PC-3 (cell line): ENCODE data around the gene TARS1. TPM values are rescaled to one million over a fixed set of nuclear protein-coding genes. Genes with fewer than 3 reads are reported as not detected.
A peak's percentile ranks its signal among the peaks of the same experiment; 100 is the strongest.

Source experiments
- ATAC-seq: fragments of 200-7000 bp; cut with Tn5 transposase; 2 replicates; pipeline ENCODE4 v1.9.1; 2020; ENCODE audit warnings: mild to moderate bottlenecking, moderate library complexity
- BruUV-seq: library from RNA; stranded (reverse); fragments of 400-500 nt; replicated peaks from 2 replicates; lab custom pipeline; 2021; lab: Mats Ljungman, UMichigan
- CTCF ChIA-PET: fragments of 300-600 bp; sonication (Branson Sonifier 250); formaldehyde crosslinking; loops from one replicate; lab custom pipeline; 2022; ENCODE audit warnings: antibody characterized with exemption; lab: Charles Lee
- POLR2A ChIA-PET: fragments of 300-600 bp; sonication (Branson Sonifier 250); formaldehyde crosslinking; loops from one replicate; lab custom pipeline; 2022; ENCODE audit warnings: antibody characterized with exemption; ENCODE audit not compliant: unreplicated experiment; lab: Charles Lee
- DNase-seq: peaks from one replicate; pipeline ENCODE4 v3.0.0-alpha.2; 2015
- H2AFZ ChIP-seq: fragments of 300-600 bp; sonication (generic); 2 replicates; pipeline ENCODE4 v1.6.0; 2016; ENCODE audit warnings: antibody characterized with exemption, low read length
- H3F3A ChIP-seq: fragments of 300-600 bp; sonication (generic); one replicate; pipeline ENCODE4 v1.6.0; 2017; ENCODE audit warnings: antibody characterized with exemption, low read length, control low read depth, mild to moderate bottlenecking; ENCODE audit not compliant: unreplicated experiment
- H3K27ac ChIP-seq: fragments of 300-600 bp; sonication (generic); 2 replicates; pipeline ENCODE4 v1.5.1; 2016; ENCODE audit warnings: mild to moderate bottlenecking, low read length
- H3K27me3 ChIP-seq: fragments of 300-600 bp; sonication (generic); 2 replicates; pipeline ENCODE4 v1.6.1; 2016; ENCODE audit warnings: low read length, mixed read lengths
- H3K36me3 ChIP-seq: fragments of 300-600 bp; sonication (generic); 2 replicates; pipeline ENCODE4 v1.6.1; 2016; ENCODE audit warnings: low read depth, mixed run types, low read length, mixed read lengths
- H3K4me1 ChIP-seq: fragments of 300-600 bp; sonication (generic); 2 replicates; pipeline ENCODE4 v1.5.1; 2016; ENCODE audit warnings: low read length; ENCODE audit not compliant: insufficient read depth
- H3K4me2 ChIP-seq: fragments of 300-600 bp; sonication (generic); 2 replicates; pipeline ENCODE4 v1.6.0; 2016; ENCODE audit warnings: low read length
- H3K4me3 ChIP-seq: fragments of 300-600 bp; sonication (generic); 2 replicates; pipeline ENCODE4 v1.5.1; 2016; ENCODE audit warnings: mild to moderate bottlenecking, low read length, mixed read lengths
- H3K79me2 ChIP-seq: fragments of 300-600 bp; sonication (generic); 2 replicates; pipeline ENCODE4 v1.6.1; 2017; ENCODE audit warnings: low read length, mixed read lengths
- H3K9ac ChIP-seq: fragments of 300-600 bp; sonication (generic); 2 replicates; pipeline ENCODE4 v1.6.0; 2016; ENCODE audit warnings: mild to moderate bottlenecking, low read length
- H3K9me2 ChIP-seq: fragments of 300-600 bp; sonication (generic); replicated peaks from 2 replicates; pipeline ENCODE4 v1.6.1; 2016; ENCODE audit warnings: mixed run types, low read length, mixed read lengths
- H3K9me3 ChIP-seq: fragments of 300-600 bp; sonication (generic); 2 replicates; pipeline ENCODE4 v1.6.1; 2016; ENCODE audit warnings: low read length, mixed read lengths
- H4K20me1 ChIP-seq: fragments of 300-600 bp; sonication (generic); 2 replicates; pipeline ENCODE4 v1.6.1; 2016; ENCODE audit warnings: low read length, mixed read lengths
- EZH2 ChIP-seq: fragments of 300-600 bp; sonication (generic); IDR thresholded peaks from one replicate; pipeline ENCODE4 v1.6.1; 2017; ENCODE audit warnings: antibody characterized with exemption, mild to moderate bottlenecking, low read length; ENCODE audit not compliant: unreplicated experiment
- EZH2phosphoT487 ChIP-seq: fragments of 300-600 bp; sonication (generic); IDR thresholded peaks from 2 replicates; pipeline ENCODE4 v1.6.1; 2018; ENCODE audit warnings: mild to moderate bottlenecking, antibody characterized with exemption, low read length, borderline replicate concordance
- intact Hi-C: fragments of 100-400 bp; cut with micrococcal nuclease; formaldehyde crosslinking; loops from 2 replicates; pipeline ENCODE4 v1.9.0; 2023
- total RNA-seq: library from RNA; depleted of rRNA; stranded (reverse); fragments of >200 nt; gene quantifications from 2 replicates; pipeline ENCODE4 v1.2.3, GENCODE V29; 2014
- TF ChIP-seq, protein P1 (sequence below): fragments of 300-600 bp; sonication (generic); conservative IDR thresholded peaks from 2 replicates; pipeline ENCODE4 v1.5.1; 2017; ENCODE audit warnings: antibody characterized with exemption, low read depth, mild to moderate bottlenecking, low read length

Gene TARS1
- total RNA-seq, 1 experiment from 2014 or later, result 221 TPM

DNA sequence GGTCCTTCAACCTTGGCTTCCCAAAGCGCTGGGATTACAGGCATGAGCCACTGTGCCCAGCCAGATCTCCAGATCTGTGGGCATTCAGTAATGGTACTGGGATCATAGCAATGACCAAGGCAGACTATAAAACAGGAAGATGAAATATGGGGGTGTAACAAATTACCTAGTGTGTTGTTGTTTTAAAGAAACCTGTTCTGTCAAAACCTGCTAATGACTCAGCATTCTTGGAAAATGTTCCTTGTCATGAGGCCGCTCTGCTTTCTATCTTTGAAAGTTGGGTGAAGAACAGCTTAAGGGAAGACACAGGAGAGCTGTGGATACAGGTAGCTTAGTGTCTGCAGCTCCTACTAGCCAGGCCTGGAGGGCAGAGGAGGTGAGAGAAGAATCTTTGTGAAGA is 19.4 kb downstream of the TARS1 start:
- Histone ChIP-seq H3K9ac (no peak overlapping the region), H3K4me3 (no peak overlapping the region), H3K36me3 (peaks cover 95% of the 10 kb centered on the region), H3F3A (no peaks in the 10 kb centered on the region), H3K27me3 (no peaks in the 10 kb centered on the region), H3K4me1 (no peaks in the 10 kb centered on the region), H3K9me2 (no peaks in the 10 kb centered on the region), H2AFZ (no peak overlapping the region), H3K27ac (no peak overlapping the region), H3K9me3 (no peaks in the 10 kb centered on the region), H3K4me2 (no peak overlapping the region), H3K79me2 (no peaks in the 10 kb centered on the region), H4K20me1 (no peaks in the 10 kb centered on the region)
- TSS peak; percentile 1 for BruUV-seq
- TF ChIP-seq EZH2phosphoT487, result no peak
- TF ChIP-seq EZH2, result no peak
- CTCF ChIA-PET, result no interaction called here
- ATAC-seq (no peak), DNase-seq (no peak)
- intact Hi-C loops, result no loop called here
- POLR2A ChIA-PET, result no interaction called here

DNA sequence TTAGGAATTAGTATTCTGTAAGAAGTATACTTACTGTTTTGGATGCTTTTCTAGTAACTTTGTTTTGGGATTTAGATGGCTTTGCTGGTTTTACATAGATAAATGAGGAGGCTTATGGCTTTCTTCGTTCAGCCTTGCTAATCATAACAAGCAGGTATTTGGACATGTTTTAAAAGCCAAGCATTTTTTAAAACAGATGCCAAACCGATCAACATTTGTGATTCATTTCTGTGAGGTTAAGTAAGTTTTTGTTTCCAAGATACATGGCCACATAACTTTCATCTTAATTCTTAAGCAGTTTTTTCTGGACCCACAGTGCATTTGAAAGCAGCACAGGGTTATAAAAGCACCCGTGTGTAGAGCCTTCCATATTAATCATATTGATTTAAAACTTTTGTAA is 21.7 kb downstream of the TARS1 start:
- Histone ChIP-seq H3K27ac (no peak overlapping the region), H2AFZ (no peak overlapping the region), H3K79me2 (no peaks in the 10 kb centered on the region), H3K4me3 (no peak overlapping the region), H3K9me2 (no peaks in the 10 kb centered on the region), H3F3A (no peaks in the 10 kb centered on the region), H3K9ac (no peak overlapping the region), H3K36me3 (peaks cover 91% of the 10 kb centered on the region), H3K9me3 (no peaks in the 10 kb centered on the region), H3K4me1 (no peaks in the 10 kb centered on the region), H4K20me1 (no peaks in the 10 kb centered on the region), H3K27me3 (no peaks in the 10 kb centered on the region), H3K4me2 (no peak overlapping the region)
- ChIA-PET CTCF (no interaction called here), POLR2A (no interaction called here)
- BruUV-seq, result no TSS peak
- no peak for DNase-seq
- TF ChIP-seq, protein P1, sequence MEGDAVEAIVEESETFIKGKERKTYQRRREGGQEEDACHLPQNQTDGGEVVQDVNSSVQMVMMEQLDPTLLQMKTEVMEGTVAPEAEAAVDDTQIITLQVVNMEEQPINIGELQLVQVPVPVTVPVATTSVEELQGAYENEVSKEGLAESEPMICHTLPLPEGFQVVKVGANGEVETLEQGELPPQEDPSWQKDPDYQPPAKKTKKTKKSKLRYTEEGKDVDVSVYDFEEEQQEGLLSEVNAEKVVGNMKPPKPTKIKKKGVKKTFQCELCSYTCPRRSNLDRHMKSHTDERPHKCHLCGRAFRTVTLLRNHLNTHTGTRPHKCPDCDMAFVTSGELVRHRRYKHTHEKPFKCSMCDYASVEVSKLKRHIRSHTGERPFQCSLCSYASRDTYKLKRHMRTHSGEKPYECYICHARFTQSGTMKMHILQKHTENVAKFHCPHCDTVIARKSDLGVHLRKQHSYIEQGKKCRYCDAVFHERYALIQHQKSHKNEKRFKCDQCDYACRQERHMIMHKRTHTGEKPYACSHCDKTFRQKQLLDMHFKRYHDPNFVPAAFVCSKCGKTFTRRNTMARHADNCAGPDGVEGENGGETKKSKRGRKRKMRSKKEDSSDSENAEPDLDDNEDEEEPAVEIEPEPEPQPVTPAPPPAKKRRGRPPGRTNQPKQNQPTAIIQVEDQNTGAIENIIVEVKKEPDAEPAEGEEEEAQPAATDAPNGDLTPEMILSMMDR, result no peak
- intact Hi-C loops, result no loop called here
- ATAC-seq, result no peak

DNA sequence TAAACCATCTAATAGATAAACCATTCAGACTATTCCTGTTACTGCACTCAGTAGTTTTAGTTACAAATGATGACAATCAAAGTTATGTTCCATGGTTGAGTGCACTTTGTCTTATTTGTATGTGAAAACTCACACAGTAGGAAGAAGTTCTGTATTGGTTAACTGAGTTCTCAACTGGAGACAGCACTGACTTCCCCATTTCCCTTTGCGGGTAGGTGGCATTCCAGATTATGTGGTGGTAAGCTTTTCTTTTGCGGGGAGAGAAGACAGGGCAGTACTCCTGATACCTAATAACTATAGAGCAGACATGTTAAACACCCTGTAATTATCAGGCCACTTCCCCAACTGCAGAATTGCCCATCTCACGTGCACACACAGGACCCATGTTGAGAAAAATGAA is 24.4 kb downstream of the TARS1 start:
- H3K79me2 ChIP-seq, result no peaks in the 10 kb centered on the region
- no peak overlapping the region for H3K9ac ChIP-seq
- no peaks in the 10 kb centered on the region for H3K4me1 ChIP-seq
- ATAC-seq (no peak), DNase-seq (no peak)
- H3K9me3 ChIP-seq, result no peaks in the 10 kb centered on the region
- H3K4me2 ChIP-seq, result no peak overlapping the region
- POLR2A ChIA-PET, result no interaction called here
- intact Hi-C loops, result no loop called here
- H3K27ac ChIP-seq, result no peak overlapping the region
- no peaks in the 10 kb centered on the region for H3F3A ChIP-seq
- no TSS peak for BruUV-seq
- TF ChIP-seq, protein P1, result no peak
- TF ChIP-seq EZH2phosphoT487 (no peak), EZH2 (no peak)
- H3K4me3 ChIP-seq, result no peak overlapping the region
- H2AFZ ChIP-seq, result no peak overlapping the region
- CTCF ChIA-PET, result no interaction called here
- H3K27me3 ChIP-seq, result no peaks in the 10 kb centered on the region
- H4K20me1 ChIP-seq, result no peaks in the 10 kb centered on the region
- no peaks in the 10 kb centered on the region for H3K9me2 ChIP-seq
- H3K36me3 ChIP-seq, result peaks cover 88% of the 10 kb centered on the region
